ENCODE results near the gene SLC34A3.
A peak's percentile ranks its signal among the peaks of the same experiment; 100 is the strongest.
"Not testable (repeated sequence)": the region's sequence is repeated elsewhere in the genome, so short reads cannot be mapped to it uniquely, and the experiment has no call there.

Gene SLC34A3

DNA sequence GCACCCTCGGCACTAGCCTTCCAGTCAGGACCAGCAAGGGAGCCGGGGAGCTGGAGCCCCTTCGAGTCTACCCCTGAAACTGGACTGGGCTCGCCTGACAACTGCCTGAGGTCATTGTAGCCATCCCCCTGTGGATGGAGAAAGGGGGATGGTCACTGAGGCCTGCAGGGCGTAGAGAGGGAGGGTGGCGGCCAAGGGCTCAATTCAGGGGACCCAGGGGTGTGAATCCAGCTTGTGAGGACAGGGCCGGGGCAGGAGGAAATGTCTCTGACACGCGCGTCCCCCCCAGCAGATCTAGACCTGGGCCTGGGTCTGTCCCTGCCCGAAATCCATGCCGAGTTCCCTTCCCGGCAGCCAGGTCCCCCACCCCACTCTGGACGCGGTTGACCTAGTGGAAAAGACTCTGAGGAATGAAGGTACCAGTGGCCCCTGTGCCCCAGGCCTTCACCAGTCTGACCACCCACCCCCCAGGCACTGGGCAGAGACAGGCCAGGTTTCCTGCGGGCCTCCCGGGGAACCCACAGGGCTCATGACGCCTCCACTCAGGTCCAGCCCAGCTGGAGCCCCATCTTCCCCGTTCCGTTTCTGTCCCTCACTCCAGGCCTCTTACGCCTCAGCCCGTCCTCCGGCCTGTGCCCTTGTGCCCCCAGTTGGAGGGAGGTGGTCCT lies 805 bp downstream of the SLC34A3 start:
- DNase-seq: no peak

DNA sequence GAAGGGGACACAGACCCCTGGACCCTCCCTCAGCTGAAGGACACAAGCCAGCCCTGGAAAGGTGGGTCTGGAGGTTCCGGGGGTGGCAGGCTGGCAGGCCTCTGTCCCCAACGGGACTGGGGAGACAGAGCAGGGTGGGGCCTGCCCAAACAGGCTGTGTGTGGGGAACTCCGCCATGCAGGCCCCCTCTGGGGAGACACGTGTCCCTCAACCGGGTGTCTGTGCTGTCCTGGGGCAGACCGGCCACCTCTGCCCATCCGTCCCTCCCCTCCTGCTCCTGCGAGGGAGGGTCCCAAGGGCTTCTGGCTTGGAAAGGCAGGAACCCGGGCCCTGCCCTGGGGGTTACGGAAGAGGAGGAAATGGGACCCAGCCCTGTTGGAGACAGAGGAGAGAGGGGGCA lies 1.4 kb downstream of the SLC34A3 start:
- DNase-seq: no peak

DNA sequence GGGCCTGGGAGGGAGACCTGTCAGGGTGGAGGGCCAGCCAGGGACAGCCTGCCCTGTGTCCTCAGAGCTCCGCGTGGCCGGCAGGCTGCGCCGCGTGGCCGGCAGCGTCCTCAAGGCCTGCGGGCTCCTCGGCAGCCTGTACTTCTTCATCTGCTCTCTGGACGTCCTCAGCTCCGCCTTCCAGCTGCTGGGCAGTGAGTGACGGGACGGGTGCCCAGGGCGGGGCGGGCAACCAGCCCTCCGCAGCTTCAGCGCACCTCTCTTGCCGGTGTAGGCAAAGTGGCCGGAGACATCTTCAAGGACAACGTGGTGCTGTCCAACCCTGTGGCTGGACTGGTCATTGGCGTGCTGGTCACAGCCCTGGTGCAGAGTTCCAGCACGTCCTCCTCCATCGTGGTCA lies 1.8 kb downstream of the SLC34A3 start:
- DNase-seq: no peak

DNA sequence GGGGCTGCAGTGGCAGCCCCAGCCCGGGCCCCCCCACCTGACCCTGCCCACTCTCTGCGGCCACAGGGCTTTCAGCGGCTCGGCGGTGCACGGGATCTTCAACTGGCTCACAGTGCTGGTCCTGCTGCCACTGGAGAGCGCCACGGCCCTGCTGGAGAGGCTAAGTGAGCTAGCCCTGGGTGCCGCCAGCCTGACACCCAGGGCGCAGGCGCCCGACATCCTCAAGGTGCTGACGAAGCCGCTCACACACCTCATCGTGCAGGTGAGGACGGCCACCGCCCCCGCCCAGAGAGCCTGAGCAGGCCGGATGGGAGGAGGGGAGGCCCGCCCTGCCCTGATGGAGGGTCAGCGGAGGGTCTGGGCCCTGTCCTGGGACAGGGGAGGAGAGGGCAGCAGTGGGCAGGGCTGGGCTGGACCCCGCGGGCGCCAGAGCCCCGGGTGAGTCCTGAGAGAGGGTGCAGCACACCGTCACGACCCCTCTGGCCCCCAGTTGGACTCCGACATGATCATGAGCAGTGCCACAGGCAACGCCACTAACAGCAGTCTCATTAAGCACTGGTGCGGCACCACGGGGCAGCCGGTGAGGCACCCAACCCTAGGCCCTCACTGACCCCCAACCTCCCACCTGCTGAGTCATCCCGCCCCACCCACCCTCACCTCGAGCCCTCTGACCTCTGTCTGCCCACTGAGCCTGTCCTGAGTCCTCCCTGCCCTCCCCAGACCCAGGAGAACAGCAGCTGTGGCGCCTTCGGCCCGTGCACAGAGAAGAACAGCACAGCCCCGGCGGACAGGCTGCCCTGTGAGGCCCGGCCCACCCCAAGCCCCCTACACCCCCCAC lies 2.7 kb downstream of the SLC34A3 start:
- DNase-seq: no peak

DNA sequence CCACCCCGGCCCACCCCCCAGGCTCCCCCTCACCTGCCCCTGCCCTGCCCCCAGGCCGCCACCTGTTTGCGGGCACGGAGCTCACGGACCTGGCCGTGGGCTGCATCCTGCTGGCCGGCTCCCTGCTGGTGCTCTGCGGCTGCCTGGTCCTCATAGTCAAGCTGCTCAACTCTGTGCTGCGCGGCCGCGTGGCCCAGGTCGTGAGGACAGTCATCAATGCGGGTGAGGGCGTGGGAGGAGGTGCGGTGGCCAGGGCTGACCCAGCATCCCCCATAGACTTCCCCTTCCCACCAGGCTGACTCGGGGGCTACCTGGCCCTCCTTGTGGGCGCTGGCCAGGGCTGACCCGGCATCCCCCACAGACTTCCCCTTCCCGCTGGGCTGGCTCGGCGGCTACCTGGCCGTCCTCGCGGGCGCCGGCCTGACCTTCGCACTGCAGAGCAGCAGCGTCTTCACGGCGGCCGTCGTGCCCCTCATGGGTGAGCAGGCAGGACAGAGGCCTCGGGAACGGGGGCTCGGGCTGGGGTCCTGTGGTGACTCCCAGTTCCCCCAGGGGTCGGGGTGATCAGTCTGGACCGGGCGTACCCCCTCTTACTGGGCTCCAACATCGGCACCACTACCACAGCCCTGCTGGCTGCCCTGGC lies 3.5 kb downstream of the SLC34A3 start:
- no peak for DNase-seq

DNA sequence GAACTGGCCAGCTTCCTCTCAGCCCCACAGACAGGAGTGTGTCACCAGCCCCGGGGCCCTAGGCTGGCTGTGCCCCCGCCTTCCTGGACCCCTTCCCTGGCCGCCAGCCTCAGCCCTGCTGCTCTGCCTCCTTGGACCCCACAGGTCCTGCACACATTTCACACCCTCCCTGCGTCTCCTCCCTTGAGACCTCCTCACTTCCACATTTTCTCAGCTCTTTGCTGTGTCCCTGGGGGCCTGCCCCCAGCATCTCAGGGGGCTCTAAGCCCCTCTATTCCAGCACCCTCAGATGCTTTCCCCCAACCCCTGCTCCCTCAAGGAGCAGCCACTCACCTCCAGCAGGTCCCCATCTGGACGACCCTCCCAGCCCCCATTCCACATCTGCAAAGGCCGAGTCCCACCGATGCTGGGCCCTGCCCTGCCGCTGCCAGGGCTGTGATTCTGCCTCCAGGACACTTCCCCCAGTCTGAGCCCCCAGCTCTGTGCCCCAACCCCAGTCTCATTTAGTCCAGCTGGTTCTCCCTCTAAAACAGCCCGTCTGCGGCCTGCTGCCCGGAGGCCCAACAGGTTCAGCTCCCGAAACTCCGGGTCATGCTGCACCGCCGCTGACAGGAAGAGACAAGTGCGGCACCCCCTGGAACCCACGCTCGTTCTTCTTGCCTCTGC lies 4.2 kb downstream of the SLC34A3 start:
- DNase-seq: no peak

DNA sequence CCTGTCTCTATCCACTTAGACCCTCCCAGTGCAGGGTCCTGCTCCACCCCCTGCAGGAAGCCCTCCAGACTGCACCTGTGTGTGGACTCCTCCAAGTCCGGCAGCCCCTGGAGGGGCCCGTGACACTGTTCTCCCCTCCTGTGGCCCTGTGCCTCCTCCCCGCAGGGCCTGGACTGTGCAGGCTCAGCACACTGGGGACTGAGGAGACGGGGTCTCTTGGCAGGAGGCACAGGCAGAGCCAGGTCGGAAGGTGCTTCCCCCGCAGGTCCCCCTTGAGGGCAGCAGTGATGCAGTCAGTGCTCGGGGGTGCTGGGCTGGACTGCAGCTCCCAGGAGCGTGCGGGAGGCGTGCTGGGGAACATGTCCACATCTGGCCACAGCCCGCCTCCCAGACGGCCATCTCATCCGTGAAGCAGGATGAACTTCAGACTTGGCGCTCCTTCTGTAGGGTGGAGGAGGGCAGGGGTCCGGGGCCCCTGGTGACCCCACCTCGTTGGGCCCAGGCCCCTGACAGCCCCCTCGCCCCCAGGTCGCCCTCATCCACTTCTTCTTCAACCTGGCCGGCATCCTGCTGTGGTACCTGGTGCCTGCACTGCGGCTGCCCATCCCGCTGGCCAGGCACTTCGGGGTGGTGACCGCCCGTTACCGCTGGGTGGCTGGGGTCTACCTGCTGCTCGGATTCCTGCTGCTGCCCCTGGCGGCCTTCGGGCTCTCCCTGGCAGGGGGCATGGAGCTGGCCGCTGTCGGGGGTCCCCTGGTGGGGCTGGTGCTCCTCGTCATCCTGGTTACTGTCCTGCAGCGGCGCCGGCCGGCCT lies 4.9 kb downstream of the SLC34A3 start:
- no peak for DNase-seq

DNA sequence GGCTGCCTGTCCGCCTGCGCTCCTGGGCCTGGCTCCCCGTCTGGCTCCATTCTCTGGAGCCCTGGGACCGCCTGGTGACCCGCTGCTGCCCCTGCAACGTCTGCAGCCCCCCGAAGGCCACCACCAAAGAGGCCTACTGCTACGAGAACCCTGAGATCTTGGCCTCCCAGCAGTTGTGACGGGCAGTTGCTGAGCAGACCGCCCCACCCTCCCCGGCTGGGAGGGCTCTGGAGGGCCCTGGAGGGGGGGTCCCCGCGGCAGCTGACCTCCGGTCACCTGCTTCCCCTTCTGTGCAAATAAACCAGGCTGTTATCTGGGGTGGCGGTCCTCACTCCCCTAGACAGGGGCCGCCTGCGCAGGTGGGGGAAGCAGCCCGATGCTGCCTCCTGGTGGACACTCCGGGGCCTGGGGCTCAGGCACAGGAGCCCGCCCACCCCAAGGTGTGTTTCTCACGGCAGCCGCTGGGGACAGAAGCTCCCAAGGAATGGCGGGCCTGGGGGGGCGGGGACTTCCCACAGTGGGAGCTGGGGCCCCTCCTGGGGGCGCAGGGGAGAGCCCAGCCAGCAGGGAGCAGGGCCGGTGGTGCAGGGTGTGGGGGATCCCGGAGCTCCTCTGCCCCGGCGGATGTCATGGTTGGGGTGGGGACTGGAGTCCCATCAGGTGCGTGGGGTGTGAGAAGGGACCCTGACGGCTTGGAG lies 5.7 kb downstream of the SLC34A3 start:
- peak; percentile 95 for DNase-seq

DNA sequence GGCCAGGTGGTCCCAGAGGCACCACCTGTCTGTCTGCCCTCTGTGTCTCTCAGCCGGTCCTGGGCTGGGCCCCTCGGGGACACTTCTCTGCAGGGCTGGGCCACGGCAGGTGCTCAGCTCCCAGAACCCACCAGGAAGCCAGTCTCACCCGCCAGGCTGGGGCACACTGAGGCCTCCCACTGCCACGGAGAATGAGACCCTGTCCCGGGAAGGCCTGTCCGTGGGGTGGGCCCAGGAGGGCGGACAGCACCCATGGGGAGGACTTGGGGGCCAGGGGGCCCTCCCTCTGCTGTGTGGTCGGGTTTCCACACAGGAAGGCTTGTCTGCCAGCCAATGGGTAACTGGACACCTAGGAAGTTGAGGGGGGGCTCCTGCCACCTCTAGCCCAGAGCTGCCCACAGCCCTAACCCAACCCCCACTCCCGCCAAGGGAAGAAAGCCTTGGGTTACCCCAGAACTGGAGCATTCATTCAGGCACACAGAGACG lies 6.3 kb downstream of the SLC34A3 start:
- DNase-seq: peak; percentile 75

DNA sequence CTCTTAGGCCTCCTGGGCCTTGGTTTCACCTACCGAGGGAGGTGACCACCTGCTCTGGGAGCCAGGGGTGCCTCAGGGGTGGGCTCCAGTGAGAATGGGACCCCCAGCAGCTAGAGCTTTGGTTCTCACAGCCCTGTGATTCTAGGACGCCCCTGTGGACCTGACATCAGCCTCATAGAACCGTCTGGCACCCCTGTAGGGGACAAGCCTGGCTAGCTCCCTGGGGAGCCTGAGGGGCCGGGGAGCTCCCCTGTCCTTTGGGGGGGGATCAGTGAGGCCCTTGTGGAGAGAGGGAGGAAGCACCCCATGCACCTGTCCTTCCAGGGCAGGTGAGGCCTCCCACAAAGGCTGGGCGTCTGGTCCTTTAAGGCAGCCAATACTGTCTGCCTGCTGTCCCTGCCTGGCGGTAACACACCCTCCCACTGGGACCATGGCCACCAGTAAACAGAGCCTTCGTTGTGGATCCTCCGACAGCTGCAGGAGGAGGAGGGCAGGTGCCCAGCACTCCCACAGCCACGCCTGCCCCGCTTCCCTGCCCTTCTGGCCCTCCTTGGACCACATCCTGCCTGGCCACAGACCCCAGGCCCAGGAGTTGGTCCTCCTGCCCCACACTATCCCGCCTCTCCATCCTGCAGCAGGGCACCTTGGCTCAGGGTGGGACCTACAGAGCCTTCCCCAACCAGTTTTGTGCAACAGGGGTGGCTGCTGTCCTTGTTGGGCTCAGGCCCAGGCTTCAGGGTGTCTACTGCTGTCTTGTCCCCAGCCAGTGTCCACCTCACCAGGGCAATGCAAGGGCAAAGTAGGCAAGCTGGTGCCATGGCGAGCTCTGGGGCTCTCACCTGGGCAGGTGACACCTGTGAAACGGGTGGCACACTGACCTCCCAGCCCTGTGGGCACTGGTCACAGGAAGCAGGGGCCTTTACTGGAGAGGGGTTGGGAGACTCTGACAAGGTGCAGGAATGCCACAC lies 7.3 kb downstream of the SLC34A3 start:
- DNase-seq: peak; percentile 79

DNA sequence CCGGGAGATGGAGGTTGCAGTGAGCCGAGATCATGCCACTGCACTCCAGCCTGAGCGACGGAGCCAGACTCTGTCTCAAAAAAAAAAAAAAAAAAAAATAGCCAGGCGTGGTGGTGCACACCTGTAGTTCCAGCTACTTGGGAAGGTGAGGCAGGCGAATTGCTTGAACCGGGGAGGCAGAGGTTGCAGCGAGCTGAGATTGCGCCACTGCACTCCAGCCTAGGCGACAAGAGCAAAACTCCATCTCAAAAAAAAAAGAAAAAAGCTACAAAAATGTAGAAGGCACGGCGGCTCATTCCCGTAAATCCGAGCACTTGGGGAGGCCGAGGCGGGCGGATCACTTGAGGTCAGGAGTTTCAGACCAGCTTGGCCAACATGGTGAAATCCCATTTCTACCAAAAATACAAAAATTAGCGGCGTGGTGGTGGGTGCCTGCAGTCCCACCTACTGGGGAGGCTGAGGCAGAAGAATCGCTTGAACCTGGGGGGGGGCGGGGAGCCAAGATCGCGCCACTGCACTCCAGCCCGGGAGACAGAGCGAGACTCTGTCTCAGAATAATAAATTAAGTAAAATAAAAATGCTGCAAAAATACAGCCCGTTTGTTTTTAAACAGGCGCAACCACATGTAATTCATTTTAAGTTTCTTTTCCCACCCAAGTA lies 9.0 kb downstream of the SLC34A3 start:
- DNase-seq: not testable (repeated sequence)

DNA sequence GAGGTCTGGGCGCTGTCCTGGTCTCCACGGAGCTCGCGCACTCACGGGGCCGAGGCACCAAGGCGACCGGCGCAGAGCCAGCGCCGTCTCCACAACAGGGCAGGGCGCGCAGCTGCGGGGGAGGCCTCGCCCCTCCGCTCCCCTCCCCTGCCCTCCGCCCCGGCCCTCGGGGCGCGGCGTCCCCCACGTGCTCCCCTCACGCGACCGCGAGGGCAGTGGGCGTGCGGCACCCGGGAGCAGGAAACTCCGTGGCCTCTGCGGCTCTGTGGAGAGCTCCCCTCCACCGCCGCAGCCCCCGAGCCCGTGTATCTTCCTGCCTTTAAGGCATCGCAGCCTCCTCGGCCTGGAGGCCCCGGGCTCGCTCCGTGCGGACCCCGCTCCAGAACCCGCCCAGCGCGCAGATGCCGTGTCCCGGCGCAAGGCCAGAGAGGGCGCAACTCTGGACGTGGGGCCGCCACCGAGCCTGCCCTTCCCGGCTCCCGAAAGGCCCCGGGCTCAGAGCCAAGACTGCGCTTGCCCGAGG lies 9.7 kb downstream of the SLC34A3 start:
- peak; percentile 80 for DNase-seq

DNA sequence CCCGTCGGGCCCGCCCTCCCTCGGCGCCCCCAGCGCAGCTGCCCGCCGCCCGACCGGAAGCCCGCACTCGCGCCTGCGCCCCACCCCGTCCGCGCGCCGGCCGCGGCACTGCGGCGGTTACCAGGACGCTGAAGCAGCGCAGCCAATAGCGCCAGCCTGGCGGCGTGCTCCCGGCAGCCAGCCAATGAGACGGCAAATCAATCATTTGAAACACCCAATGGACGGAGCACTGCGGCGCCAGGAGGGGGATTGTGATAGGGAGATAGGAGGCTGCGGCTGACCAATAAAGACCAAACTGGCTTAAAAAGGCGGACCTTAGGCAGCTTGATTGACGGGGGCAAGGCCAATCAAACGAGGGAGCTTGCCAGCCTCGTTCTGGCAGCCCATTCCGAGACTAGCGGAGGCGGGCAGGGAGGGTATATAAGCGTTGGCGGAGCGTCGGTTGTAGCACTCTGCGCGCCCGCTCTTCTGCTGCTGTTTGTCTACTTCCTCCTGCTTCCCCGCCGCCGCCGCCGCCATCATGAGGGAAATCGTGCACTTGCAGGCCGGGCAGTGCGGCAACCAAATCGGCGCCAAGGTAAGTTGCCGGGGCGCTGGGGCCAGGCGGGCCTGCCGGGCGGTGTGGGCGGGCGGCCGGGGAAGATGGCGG lies 10.3 kb downstream of the SLC34A3 start, which contains the start of gene TUBB4B:
Gene TUBB4B (plus strand): TSS at position 447 of the 649 bp plus-strand sequence. CDS start 74 bp downstream, at position 521.
- peak; percentile 100 for DNase-seq

DNA sequence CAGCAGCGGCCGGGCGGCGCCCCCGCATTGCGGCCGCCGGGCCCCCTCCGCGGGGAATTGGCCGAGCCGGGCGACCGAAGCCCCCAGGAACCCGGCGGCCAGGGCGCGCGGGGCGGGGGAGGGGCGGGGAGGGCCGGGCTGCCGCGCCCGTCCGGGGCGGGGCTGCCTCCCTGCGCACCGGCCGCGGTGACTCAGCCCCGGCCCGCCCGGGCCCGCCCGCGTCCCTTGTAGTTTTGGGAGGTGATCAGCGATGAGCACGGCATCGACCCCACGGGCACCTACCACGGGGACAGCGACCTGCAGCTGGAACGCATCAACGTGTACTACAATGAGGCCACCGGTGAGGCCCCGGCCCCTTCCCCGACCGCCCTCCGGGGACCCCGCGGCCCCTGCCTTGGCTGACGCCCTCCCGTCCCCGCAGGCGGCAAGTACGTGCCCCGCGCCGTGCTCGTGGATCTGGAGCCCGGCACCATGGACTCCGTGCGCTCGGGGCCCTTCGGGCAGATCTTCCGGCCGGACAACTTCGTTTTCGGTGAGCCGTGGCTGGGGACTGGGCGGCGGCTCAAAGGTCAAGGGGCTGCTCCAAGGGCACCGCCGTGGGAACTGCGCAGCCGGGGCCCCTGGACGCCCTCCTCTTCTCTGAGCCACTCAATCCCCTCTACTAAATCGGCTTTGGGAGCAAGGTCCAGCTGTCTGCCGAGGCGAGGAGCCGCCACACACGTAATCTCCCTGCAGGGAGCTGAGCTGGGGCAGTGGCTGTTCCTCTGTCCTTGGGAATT lies 11.0 kb downstream of the SLC34A3 start:
- no peak for DNase-seq

DNA sequence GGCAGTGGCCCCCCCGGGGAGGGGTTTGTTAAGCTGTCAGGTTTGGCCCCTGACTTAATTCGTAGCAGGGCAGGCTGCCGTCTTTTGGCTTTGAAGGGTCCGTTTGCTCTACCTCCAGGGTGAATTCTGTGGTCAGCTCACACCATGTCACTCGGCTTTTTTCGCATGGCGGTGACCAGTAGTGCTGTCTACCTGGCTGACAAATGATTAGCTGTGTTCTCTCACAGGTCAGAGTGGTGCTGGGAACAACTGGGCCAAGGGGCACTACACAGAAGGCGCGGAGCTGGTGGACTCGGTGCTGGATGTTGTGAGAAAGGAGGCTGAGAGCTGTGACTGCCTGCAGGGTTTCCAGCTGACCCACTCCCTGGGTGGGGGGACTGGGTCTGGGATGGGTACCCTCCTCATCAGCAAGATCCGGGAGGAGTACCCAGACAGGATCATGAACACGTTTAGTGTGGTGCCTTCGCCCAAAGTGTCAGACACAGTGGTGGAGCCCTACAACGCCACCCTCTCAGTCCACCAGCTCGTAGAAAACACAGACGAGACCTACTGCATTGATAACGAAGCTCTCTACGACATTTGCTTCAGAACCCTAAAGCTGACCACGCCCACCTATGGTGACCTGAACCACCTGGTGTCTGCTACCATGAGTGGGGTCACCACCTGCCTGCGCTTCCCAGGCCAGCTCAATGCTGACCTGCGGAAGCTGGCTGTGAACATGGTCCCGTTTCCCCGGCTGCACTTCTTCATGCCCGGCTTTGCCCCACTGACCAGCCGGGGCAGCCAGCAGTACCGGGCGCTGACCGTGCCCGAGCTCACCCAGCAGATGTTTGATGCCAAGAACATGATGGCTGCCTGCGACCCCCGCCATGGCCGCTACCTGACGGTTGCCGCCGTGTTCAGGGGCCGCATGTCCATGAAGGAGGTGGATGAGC lies 11.8 kb downstream of the SLC34A3 start:
- no peak for DNase-seq

DNA sequence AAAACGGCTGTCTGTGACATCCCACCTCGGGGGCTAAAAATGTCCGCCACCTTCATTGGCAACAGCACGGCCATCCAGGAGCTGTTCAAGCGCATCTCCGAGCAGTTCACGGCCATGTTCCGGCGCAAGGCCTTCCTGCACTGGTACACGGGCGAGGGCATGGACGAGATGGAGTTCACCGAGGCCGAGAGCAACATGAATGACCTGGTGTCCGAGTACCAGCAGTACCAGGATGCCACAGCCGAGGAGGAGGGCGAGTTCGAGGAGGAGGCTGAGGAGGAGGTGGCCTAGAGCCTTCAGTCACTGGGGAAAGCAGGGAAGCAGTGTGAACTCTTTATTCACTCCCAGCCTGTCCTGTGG lies 12.5 kb downstream of the SLC34A3 start:
- not testable (repeated sequence) for DNase-seq
